Activated CD8-positive, alpha-beta memory T cell treated with anti-CD3 and anti-CD28 coated beads for 4 hours (primary cell): ENCODE measurements around the gene BAIAP2.

Experiments used
- DNase-seq, 2 donors: peaks; one replicate each; pipeline ENCODE4 v3.0.0-alpha.2; 2020; ENCODE audit warnings: low read depth in 2 of 2

The BAIAP2 gene

GRCh38 chr17:81034779-81035520, at the start of gene BAIAP2:
Gene BAIAP2 (plus strand): TSS chr17:81035151. CDS start chr17:81035255, 104 bp downstream.
- DNase-seq = peak; percentile 96 to 97

GRCh38 chr17:80986046-80986445, 48.9 kb upstream of the BAIAP2 start:
- no peak for DNase-seq

GRCh38 chr17:80986816-80987475, 48.0 kb upstream of the BAIAP2 start:
- no peak for DNase-seq

- no peak for DNase-seq
These were observed 47.0 kb upstream of the BAIAP2 start for GRCh38 chr17:80987941-80988461.

- DNase-seq = no peak
These were observed 45.4 kb upstream of the BAIAP2 start for GRCh38 chr17:80989586-80989913.

- DNase-seq = no peak
These were observed 43.9 kb upstream of the BAIAP2 start for GRCh38 chr17:80990921-80991644.

GRCh38 chr17:80991645-80992076, 43.3 kb upstream of the BAIAP2 start, which contains the start of gene CHMP6:
Gene CHMP6 (plus strand): TSS chr17:80991841. CDS start chr17:80991919, 78 bp downstream.
- DNase-seq = peak; percentile 34 to 46

GRCh38 chr17:80992077-80992947, 42.6 kb upstream of the BAIAP2 start:
- DNase-seq = no peak

GRCh38 chr17:80992948-80993624, 41.9 kb upstream of the BAIAP2 start:
- no peak for DNase-seq

- no peak for DNase-seq
These were observed 39.8 kb upstream of the BAIAP2 start for GRCh38 chr17:80995131-80995530.

GRCh38 chr17:80996422-80997305, 38.3 kb upstream of the BAIAP2 start:
- no peak for DNase-seq

GRCh38 chr17:80997424-80998117, 37.4 kb upstream of the BAIAP2 start:
- no peak for DNase-seq

GRCh38 chr17:80998118-80998747, 36.7 kb upstream of the BAIAP2 start:
- no peak for DNase-seq

- DNase-seq = no peak
These were observed 36.0 kb upstream of the BAIAP2 start for GRCh38 chr17:80998748-80999535.

GRCh38 chr17:80999536-81000333, 35.2 kb upstream of the BAIAP2 start:
- no peak for DNase-seq

GRCh38 chr17:81000334-81000630, 34.7 kb upstream of the BAIAP2 start:
- no peak for DNase-seq

GRCh38 chr17:81000631-81001357, 34.2 kb upstream of the BAIAP2 start:
- no peak for DNase-seq
